Activated T-cell treated with anti-CD3 and anti-CD28 coated beads for 48 hours (primary cell): Measurements from ENCODE around the gene DNAJC7.

Experiments
- DNase-seq: peaks from one replicate; pipeline ENCODE4 v3.0.0-alpha.2; 2020; ENCODE audit warnings: low read depth

Gene DNAJC7

DNA sequence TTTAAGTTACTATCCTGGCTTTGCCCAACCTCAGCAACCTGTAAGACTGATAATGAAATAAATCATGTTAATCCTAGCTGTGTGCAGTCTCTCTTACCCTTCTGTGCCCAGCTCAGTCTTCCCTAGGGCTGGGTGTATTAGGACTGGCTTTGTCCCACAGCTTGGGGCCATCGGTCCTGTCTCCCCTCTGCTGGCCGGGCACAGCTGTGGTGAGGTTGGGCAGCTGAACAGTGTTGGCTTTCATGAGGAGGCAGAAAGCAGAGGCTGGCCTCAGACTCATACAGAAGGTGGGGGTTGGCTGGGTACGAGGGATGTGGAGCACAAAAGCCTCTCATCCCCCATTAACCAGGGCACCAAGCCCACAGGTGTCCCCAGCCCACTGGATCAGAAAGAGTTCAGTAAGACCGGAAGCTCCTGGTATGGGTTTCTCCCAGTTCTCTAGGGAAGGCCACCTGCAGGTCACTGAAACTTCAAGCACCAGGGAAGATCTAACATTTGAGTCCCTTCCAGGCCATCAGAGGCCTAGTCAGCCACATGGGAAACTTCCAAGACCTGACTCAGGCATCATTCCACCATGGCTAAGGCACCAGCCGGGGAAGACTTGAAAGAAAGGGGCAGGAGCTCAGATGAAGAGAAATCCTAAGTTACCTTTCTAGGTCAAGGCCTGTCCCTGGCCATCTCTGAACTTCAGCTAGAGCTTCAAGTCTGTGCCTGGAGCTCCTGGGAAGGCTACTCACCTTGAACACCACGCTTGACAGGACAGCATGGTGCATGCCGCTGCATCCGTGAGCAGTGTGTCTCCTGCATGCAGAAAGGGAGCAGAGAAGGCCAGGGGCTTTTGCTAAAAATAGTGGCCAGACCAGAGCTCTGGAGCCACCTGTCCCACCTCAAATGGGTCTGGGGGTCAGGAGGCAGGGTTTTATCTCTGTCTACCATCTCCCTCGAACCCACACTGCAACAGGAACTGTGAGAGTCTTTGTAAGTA lies 41.8 kb downstream of the DNAJC7 start:
- no peak for DNase-seq

GRCh38 chr17:41974658-41975057 lies 42.6 kb downstream of the DNAJC7 start:
- DNase-seq, result no peak

DNA sequence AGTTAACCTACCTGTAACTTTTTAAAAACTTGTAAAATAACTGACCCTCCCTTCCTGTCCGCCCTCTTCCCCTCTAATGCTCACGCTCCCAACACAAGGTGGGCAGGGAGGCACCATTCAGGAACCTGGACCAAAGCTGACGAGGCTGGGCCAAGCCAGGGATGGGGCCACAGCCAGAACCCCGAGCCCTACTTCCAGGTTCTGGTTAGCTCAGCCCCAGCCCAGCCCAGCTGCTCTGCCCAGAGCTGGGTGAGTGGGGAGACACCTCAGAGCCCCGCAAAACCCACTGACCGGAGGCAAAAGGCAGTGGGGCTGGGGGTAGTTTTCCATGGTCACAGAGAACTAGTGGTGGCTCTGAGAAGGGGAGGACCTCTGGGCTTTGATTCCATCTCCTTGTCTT lies 43.2 kb downstream of the DNAJC7 start:
- DNase-seq, result no peak

DNA sequence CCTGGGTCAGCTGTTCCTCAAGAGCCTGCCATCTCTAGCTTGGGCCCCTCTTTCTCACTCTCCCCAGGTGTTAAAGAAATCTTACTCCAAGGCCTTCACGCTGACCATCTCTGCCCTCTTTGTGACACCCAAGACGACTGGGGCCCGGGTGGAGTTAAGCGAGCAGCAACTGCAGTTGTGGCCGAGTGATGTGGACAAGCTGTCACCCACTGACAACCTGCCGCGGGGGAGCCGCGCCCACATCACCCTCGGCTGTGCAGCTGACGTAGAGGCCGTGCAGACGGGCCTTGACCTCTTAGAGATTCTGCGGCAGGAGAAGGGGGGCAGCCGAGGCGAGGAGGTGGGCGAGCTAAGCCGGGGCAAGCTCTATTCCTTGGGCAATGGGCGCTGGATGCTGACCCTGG lies 43.8 kb downstream of the DNAJC7 start:
- no peak for DNase-seq

- DNase-seq, result no peak
Measured at GRCh38 chr17:41972571-41973407, 44.5 kb downstream of the DNAJC7 start.

DNA sequence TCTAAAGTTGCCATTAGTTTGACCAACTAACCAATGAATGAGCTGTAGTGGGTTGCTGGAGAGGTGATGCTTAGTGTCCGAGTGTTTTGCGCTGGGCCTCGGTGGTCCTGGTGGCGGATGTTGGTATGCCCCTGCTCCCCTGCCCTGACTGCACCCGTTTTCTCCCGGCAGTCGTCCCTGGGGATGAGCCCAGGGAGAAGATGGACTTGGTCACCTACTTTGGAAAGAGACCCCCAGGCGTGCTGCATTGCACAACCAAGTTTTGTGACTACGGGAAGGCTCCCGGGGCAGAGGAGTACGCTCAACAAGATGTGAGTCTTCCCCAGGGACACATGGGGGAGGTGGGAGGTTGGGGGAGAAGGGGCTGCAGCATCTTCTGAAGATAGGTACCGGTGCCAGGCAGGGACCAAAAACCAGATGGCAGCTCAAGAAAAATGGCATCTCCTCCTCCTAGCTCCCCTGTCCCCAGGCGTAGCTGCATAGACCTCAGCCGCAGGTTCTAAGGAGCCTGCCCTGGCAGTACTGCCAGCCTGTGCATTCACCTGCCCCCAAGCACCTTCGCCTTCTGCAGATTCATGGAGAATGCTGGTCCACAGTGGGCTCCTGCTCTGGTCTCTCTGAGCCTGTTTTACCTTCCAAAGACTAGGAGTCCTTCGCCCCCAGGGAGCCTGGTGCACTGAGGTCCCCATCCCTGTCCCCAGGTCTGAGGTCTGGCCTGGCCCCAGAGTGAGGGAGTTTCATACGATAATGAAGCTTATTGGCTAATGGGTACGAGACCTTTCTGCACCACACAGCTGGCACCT lies 45.3 kb downstream of the DNAJC7 start:
- DNase-seq, result no peak

GRCh38 chr17:41970901-41971331 lies 46.3 kb downstream of the DNAJC7 start:
- DNase-seq, result no peak

GRCh38 chr17:41968676-41969075 lies 48.6 kb downstream of the DNAJC7 start:
- no peak for DNase-seq

DNA sequence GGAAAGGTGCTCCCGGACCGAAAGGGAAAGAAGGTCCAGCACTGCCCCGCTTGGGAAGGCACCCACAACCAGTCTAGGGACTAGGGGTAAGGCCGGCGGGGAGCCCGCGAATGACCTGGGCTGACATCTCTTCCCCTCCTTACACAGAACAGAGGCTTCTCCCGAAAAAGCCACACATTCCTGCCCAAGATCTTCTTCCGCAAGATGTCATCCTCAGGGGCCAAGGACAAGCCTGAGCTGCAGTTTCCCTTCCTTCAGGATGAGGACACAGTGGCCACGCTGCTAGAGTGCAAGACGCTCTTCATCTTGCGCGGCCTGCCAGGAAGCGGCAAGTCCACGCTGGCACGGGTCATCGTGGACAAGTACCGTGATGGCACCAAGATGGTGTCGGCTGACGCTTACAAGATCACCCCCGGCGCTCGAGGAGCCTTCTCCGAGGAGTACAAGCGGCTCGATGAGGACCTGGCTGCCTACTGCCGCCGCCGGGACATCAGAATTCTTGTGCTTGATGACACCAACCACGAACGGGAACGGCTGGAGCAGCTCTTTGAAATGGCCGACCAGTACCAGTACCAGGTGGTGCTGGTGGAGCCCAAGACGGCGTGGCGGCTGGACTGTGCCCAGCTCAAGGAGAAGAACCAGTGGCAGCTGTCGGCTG lies 49.2 kb downstream of the DNAJC7 start:
- DNase-seq, result no peak

GRCh38 chr17:41967141-41967920 lies 49.9 kb downstream of the DNAJC7 start:
- peak; percentile 35 for DNase-seq

DNA sequence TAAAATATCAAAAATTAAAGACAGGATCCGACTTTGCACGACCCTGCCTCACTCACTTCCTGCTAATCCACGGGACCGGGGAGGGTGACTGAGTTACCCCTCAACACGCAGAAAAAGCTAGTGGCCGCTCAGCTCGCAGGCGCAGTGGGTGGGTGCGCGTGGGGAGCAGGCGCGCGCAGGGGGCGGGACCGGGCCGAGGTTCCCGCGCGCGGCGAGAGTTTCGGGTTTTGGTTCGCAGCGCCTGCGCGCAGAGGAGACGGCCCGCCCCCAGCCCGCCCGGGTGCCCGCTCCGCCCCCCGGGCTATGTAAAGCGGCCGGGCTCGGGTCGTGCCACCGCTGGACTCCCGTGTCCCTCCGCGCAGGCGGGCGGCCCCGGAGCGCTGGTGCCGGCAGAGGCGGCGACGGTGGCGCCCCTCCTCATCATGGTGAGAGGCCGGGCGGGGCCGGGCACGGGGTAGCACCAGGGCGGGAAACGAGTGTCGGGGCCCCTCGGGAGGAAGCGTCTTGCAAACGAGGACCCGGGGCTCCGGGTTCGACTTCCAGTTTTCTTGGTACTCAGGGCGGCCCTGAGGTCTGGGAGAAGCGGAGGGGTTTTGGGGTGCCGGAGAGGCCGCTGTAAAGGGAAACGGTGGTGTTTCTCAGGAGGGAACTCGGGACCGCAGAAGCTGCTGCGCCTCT lies 50.6 kb downstream of the DNAJC7 start, which contains the start of gene CNP:
Gene CNP, plus strand, starts transcription at position 333 of the 678 bp plus-strand sequence. Its CDS starts 90 bp downstream, at position 423.
- DNase-seq, result peak; percentile 94

GRCh38 chr17:41965694-41966462 lies 51.4 kb downstream of the DNAJC7 start:
- peak; percentile 59 for DNase-seq

- DNase-seq, result peak; percentile 55
Measured at GRCh38 chr17:41962768-41963434, 54.3 kb downstream of the DNAJC7 start.

DNA sequence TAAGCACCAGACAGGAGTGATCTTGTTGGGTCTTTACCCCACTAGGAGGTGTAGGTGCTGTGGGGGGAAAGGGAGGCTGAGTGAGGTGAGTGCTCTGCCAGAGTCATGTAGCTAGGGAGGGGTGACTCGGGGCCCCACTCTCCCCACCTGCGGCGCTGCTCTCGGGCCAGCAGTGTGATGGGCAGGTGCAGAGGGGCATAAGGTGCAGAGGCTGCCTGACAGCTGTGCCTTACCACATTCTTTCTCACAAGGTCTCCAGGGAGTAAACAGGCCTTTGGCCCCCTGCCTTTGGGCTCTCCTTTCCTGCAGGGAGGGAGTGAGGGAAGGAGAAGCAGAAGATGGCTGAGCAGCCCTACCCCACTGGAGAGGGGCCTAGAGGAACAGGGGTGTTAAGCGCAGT lies 55.1 kb downstream of the DNAJC7 start:
- no peak for DNase-seq

DNA sequence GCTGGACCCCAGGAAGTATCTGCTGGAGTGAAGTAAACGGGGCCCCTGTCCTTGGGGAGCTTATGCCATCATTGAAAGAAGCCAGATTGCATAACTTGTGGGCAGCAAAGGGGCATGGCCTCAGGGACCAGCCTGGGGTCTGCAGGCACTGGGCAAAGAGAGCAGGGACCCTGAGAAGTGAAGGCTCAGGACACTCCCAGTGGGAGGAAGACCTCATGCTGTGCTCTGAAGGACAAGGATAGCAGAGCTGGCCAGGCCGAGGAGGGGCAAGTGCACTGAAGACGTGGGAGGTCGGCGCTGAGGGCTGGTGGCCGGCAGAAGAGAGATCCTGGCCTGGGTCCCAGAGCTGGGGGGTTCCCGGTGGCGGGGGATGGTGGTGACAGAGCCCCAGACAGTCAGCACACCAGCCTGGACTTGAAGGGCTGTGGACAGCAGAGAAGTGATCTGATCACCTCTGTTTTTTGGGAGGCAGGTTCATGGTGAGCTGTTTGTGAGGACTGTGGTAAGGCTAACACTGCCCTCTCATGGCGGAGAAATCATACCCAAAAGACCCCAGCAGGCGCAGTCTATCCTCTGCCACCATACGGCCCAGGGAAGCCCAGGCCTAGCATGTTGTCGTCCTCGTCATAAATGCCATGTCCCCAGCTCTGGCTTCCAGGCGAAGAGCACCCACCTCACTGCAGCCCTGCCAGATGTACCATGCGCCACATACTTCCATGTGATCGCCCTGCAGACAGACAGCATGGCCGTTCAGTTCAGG lies 57.7 kb downstream of the DNAJC7 start:
- DNase-seq, result no peak

DNA sequence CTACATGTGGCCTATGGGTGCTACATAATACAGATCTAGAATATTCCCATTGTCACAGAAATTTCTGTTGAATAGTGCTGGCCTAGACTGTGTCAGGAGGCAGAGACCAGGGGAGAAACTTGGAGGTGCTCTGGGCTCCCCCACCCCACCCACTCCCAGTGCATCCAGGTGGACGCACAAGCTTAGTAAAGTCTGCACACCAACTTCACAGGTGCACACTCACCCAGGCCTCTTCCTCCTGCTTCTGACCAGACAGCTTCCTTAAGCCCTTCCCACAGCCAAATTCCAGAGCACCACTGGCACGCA lies 58.3 kb downstream of the DNAJC7 start:
- no peak for DNase-seq

GRCh38 chr17:41957869-41958439 lies 59.3 kb downstream of the DNAJC7 start:
- no peak for DNase-seq
